SU-DHL-6 (cell line): ENCODE data around the gene GRAMD4.

Source experiments
- EZH2phosphoT487 ChIP-seq: fragments of 200-600 bp; sonication (generic), shearing (Covaris generic); conservative IDR thresholded peaks from 2 replicates; pipeline ENCODE4 v1.6.1; 2018; ENCODE audit warnings: mild to moderate bottlenecking, antibody characterized with exemption, low read length, moderate library complexity, mixed read lengths
- TF ChIP-seq, protein P1 (sequence below): fragments of 200-600 bp; sonication (generic); IDR thresholded peaks from one replicate; pipeline ENCODE4 v1.5.1; 2017; ENCODE audit warnings: antibody characterized with exemption, mild to moderate bottlenecking, low read length, moderate library complexity; ENCODE audit not compliant: insufficient read depth, poor library complexity, severe bottlenecking

DNA sequence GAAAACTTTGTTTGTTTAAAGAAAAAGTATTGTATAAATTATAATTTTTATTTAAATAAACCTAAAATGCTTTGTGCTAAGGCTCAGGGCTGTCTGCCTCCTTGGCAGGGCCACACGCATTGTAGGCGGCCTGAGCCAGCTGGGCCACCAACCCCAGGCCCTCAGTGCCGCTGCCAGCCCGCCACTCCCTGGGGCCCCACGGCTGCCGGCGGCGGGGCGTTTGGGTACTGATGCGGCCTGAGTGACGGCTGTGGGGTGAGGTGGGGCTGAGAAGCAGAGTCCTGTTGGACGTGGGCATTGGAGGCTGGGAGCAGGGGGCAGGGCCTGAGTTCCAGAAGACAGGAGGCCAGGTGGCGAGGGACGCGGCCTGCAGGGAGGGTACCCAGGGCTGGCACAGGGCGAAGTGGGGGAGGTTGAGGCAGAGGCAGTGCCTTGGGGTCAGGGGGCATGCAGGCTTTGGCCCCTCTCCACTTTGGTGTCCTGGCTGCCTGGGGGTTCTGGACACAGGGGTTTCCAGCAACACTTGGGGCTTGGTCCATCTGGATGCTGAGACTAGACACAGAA lies 59.6 kb downstream of the GRAMD4 start:
- TF ChIP-seq, protein P1, sequence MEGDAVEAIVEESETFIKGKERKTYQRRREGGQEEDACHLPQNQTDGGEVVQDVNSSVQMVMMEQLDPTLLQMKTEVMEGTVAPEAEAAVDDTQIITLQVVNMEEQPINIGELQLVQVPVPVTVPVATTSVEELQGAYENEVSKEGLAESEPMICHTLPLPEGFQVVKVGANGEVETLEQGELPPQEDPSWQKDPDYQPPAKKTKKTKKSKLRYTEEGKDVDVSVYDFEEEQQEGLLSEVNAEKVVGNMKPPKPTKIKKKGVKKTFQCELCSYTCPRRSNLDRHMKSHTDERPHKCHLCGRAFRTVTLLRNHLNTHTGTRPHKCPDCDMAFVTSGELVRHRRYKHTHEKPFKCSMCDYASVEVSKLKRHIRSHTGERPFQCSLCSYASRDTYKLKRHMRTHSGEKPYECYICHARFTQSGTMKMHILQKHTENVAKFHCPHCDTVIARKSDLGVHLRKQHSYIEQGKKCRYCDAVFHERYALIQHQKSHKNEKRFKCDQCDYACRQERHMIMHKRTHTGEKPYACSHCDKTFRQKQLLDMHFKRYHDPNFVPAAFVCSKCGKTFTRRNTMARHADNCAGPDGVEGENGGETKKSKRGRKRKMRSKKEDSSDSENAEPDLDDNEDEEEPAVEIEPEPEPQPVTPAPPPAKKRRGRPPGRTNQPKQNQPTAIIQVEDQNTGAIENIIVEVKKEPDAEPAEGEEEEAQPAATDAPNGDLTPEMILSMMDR: no peak
- TF ChIP-seq EZH2phosphoT487: no peak
